B cell (primary cell): ENCODE data around the gene WNT11.

ENCODE experiments used
- EZH2 ChIP-seq: IDR thresholded peaks from 2 replicates; pipeline ENCODE4 v1.6.1; 2012; ENCODE audit warnings: borderline replicate concordance, low read depth, mild to moderate bottlenecking, moderate library complexity, low read length; ENCODE audit not compliant: insufficient read depth, poor library complexity, severe bottlenecking
- TF ChIP-seq, protein P1 (sequence below): fragments of 200-600 bp; IDR thresholded peaks from one replicate; pipeline ENCODE4 v1.8.0; 2022; ENCODE audit warnings: antibody characterized with exemption, mild to moderate bottlenecking

DNA sequence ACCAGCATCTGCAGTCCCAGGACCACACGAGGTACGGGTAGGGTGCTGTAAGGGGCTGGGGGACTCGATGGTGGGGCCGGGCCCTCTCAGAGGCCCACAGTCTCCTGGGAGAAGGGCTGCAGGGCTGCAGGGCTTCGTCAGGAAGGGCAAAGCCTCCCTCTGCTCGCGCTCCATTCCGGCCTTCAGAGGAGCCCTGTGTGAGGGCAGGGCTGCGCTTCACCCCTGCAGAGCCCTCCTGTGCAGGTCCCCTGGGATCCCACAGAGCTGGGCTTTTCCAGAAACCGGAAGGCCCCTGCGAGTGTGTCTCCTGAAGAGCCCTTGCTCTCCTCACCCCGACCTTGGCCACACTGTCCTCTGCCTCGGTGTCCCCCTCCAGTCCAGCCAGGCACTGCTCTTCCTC is 27.2 kb downstream of the WNT11 start:
- TF ChIP-seq, protein P1, sequence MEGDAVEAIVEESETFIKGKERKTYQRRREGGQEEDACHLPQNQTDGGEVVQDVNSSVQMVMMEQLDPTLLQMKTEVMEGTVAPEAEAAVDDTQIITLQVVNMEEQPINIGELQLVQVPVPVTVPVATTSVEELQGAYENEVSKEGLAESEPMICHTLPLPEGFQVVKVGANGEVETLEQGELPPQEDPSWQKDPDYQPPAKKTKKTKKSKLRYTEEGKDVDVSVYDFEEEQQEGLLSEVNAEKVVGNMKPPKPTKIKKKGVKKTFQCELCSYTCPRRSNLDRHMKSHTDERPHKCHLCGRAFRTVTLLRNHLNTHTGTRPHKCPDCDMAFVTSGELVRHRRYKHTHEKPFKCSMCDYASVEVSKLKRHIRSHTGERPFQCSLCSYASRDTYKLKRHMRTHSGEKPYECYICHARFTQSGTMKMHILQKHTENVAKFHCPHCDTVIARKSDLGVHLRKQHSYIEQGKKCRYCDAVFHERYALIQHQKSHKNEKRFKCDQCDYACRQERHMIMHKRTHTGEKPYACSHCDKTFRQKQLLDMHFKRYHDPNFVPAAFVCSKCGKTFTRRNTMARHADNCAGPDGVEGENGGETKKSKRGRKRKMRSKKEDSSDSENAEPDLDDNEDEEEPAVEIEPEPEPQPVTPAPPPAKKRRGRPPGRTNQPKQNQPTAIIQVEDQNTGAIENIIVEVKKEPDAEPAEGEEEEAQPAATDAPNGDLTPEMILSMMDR = no peak
- TF ChIP-seq EZH2 = no peak
